HT-29 (cell line): ENCODE measurements around the gene SMC1B. TPM values are rescaled to one million over a fixed set of nuclear protein-coding genes. Genes with fewer than 3 reads are reported as not detected.
"Not testable (repeated sequence)": the region's sequence is repeated elsewhere in the genome, so short reads cannot be mapped to it uniquely, and the experiment has no call there.

Experiments
- DNase-seq: peaks from one replicate; pipeline ENCODE4 v3.0.0-alpha.2; 2015; ENCODE audit warnings: low spot score
- total RNA-seq: library from RNA; depleted of rRNA; stranded (reverse); fragments of >200 nt; shearing (Covaris generic); gene quantifications from 2 replicates; pipeline ENCODE4 v1.2.3, GENCODE V29; 2014

SMC1B gene
- total RNA-seq, 1 experiment from 2014 or later, result not detected

DNA sequence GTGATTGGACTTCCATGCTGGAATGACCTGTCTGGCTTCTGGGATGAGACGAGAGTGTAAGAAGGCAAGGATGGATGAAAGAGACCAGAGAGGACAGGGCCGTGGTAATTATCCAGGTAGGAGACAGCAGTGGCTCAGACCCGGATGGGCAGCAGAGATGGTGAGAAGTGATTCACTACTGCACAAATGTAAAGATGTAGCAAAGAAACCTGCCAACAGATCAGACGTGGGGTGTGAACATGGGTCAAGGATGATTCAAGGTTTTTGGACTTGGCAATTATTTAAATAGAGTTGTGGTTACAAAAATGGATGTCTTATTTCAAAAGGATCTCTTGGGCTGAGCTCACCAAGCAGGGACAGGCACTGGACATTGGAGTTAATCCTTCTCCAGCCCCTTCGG lies 32.8 kb upstream of the SMC1B start:
- no peak for DNase-seq

DNA sequence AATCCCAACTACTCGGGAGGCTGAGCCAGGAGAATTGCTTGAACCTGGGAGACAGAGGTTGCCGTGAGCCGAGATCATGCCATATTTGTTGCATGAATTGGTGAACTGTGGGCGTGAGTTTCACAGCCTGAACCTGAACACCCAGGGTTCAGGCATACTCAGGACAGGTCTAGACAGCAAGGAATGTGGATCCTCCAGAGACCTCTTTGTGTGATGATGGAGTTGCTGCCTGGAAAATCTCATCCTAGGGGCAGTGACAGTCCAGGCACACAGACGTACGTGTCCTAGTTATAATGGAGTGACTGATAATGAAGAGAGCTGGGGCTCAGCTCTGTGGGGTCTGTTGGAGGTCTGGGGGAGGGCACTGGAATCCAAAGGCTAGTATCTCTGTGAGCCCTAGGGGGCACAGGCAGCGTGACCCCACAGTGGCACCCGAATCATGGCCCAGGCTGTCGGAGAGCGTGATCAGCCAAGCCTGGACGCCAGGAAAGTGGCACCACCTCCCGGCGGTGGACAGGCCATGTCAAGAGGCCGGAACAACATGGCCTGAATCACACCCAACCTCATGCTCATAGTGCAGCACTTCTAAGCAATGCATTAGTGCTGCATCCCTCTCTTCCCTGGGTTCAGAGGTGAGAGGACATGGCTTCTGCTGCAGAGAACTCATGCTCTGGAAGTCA lies 31.8 kb upstream of the SMC1B start:
- no peak for DNase-seq

DNA sequence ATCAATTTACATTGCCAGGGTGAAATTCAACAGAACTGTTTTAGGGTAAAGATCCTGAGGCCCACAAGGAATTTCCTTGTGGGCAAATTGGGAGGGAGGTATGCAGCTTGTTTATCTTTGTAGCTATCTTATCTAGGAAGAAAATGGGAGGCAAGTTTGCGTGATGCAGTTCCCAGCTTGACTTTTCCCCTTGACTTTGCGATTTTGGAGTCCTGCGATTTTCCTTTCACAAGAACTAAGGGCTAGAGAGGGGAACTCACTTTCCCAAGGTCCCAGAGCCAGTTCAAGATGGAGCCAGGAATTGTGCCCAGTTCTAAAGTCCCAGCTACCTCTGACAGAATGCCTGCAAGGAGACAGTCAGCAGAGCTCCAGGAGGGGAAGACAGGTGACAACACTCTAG lies 30.8 kb upstream of the SMC1B start:
- no peak for DNase-seq

DNA sequence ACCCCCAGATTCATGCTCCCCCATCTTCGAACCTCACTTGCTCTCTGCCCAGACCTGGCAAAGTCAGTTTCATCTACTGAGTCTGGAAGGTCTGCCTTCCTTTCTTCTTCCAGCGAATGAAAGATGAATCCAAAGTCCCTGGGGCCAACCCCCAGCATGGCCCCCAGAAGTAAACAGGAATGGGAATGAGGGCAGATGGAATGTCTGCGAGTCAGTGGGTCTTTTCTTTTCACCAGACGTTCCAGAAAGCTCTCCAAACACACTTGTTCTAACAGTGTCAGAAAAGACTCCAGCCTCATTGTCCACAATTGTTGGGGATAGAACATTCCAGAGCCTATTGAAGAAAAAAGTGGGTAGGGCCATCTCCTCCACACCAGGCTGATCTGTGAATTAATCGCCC lies 28.7 kb upstream of the SMC1B start:
- no peak for DNase-seq

DNA sequence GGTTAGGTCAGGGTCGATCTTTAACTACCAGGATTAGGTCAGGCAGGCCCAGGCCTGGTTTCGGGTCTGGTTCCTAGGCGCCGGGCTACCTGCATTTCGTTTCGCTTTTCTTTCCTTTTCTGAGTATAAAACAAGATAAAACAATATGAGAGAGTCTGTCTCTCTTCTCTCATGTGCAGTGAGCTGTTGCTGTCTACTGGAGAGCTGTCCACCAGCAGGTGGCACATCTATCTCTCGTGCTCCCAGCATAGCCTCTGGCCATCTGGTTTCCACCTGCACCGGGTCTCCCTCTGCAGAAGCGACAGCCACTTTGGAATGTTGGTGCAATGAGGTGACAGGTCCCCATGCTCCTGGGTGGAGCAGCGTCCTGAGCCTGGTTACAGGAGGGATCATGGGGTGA lies 27.7 kb upstream of the SMC1B start:
- peak; percentile 74 for DNase-seq

DNA sequence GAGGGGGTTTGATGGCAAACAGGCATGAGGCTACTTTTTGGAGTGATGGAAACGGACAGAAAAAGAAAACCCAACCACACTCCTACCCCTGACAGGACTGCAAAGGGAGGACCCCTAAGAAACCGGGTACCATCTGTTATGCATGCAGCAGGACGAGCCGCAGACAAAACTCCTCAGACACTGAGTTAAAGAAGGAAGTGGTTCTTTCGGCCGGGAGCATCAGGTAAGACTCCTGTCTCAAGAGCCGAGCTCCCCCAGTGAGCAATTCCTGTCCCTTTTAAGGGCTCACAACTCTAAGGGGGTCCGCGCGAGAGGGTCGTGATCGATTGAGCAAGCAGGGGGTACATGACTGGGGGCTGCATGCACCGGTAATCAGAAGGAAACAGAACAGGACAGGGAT lies 27.3 kb upstream of the SMC1B start:
- DNase-seq, result peak; percentile 10

DNA sequence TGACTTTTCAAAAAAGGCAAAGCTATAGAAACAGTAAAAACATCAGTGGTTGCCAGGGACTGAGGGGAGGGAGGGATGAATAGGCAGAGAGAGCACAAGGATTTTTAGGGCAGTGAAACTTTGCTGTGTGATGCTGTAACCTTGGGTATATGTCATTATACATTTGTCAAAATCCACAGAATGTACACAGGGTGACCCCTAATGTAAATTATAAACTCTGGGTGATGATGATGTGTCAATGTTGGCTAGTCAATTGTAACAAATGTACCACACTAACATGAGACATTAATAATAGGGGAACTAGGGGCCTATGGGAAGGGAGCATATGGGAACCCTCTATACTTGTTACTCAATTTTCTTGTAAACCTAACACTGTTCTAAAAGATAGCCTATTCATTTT lies 24.9 kb upstream of the SMC1B start:
- DNase-seq, result no peak

DNA sequence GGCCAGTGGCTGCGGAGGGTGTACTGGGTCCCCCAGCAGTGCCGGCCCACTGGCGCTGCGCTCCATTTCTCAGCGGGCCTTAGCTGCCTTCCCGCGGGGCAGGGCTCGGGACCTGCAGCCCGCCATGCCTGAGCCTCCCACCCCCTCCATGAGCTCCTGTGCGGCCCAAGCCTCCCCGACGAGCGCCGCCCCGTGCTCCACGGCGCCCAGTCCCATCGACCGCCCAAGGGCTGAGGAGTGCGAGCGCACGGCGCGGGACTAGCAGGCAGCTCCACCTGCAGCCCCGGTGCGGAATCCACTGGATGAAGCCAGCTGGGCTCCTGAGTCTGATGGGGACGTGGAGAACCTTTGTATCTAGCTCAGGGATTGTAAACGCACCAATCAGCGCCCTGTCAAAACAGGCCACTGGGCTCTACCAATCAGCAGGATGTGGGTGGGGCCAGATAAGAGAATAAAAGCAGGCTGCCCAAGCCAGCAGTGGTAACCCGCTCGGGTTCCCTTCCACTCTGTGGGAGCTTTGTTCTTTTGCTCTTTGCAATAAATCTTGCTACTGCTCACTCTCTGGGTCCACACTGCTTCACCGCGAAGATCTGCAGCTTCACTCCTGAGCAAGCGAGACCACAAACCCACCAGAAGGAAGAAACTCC lies 23.6 kb upstream of the SMC1B start:
- not testable (repeated sequence) for DNase-seq

DNA sequence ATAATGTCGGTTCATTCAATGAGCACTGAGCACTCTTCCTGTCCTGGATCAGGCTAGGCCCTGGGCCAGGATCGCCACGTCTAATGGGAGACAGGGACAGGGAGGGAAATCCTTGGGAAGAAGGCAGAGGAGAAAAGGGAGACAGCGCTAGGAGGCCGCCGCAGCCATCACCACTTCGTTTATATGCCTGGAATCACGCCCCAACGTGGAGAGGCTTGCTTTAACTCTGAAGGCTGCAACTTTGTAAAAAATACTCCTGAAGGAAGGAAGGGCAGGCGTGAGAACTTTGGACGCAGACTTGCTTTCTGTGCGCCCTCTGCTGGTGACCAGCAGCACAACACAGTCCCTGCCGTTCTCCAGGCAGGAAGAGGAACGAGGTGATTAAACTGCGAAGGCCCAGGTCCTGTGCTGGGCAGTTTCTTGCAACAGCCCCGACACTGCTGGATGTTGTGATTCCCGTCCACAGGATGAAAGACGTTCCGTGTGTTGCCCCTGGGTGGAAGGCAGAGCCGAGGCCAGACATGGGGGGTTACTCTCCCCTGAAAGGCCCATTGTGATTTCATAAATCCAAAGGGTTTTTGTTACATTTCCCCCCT lies 22.2 kb upstream of the SMC1B start:
- DNase-seq, result peak; percentile 80

DNA sequence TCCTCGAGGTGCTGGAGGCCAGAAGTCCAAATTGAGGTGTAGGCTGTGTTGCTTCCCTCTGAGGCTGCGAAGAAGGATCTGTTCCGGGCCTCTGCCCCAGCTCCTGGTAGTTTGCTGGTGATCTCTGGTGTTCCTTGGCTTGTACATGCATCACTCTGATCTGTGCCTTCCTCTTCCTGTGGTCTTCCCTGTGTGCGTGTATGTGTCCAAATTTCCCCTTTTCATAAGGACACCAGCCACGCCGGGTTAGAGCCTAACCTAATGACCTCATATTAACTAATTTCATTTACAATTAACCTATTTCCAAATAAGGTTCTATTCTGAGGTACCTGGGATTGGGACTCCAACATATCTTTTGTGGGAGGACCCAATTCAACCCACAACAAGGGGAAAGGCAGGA lies 21.6 kb upstream of the SMC1B start:
- no peak for DNase-seq

DNA sequence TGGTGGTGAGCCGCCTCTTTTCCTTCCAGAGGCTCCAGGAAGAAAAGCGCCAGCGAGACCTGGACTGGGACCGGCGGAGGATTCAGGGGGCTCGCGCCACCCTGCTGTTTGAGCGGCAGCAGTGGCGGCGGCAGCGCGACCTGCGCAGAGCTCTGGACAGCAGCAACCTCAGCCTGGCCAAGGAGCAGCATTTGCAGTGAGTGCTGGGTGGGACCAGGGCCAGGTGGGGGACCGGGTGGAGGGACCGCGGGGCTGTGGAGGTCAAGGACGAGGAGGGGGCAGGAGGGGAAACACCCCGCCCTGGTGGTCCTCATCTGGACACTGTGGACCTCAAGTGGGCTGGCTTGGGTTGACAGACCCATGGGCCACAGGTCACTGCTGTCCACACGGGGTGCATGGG lies 17.5 kb upstream of the SMC1B start:
- DNase-seq, result no peak

DNA sequence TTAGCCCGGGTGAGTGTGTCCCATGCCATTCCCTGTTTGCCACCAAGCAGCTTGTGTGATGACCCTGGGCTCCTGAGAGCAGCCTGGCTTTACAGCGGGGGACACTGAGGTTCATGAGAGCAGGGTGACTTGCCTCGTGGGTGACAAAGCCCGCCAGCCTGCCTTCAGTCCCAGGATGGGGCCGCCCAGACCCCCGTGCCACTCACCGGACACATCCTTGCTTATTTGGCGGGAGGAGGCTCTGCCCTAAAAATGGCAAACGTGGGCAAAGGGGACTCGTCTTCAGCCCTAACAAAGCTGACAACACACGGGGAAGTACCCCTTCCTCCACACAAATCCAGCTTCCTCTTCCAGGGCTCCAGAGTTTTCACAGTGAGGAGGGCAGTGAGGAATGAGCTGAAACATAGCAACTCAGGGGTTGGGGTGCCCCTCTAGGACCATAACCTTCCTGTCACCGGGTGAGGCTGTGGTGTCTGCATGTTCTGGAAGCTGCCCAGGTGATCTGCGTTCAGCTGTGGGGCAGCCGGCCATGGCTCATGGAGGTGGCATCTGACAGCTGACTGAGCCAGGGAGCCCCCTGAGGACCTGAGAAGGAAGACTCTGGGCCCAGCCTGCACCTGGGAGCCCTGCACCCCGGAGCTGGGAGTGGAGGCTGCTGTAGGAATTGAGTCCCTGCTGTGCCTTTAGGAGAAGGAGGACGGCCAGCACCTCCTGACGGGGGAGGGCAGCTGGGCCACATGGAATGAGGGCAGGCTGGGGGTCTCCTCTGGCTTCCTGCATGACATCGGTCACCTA lies 16.8 kb upstream of the SMC1B start:
- no peak for DNase-seq

DNA sequence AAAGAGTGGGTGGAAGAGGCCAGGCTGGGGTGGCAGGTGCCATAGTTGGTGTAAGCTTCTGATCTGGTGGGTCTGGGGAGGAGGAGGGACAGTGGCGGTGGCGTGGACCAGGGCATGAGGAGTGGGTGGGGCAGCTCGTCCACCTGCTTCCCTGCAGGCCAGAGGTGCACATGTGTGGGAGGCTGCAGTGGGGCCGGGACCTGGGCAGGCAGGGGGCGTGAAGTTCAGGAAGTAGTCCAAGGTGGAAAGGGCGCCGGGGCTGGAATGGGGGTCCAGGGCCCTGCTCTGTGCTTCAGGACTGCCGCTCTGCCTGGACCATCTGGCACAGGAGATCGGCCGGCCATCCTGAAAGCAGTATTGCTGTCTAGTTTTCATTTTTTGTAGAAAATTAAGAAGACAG lies 16.0 kb upstream of the SMC1B start:
- DNase-seq, result no peak

DNA sequence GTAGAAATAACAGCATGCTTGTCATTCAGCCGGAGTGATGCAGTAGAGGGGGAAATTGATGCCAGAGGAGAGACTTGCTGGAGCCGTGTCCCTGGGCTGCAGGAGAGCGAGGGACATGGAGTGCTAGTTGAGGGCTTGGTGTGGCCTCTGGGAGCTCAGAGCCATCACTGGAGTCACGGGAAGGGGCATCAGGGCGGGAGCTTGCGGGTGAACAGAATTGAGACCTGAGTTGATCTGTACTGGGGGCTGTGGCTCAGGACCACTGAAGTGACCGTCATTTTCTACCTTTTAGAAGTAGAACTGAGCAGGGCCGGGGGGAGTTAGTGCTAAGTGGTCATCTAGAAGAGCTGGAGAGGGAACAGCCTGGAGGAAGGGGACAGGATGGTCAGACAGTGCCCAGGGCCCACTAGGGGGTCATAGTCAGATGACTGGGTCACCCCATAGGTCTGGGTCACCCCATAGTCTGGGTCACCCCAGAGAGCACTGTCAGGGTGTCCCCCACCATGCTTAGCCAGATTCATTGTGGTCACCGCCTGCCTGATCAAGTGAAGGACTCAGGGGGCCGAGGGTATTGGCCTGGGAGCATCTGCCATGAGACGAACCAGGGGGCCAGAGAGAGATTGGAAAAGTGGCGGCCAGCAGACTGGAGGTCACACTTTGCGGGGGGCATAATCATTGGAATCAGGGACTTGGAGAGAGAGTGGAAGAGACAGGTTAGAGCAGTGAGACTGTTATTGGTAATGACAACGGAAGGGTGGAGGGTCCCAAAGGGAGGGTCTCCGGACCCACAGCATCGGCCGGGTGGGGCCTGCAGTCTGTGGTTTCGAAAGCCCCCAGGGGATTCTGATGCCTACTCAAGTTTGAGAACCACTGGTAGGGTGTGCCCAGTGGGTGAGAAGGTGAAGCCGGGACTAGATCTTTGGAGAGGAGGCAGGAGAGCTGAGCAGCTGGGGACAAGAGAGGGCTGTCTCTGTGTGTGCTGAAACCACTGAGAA lies 15.3 kb upstream of the SMC1B start:
- no peak for DNase-seq

DNA sequence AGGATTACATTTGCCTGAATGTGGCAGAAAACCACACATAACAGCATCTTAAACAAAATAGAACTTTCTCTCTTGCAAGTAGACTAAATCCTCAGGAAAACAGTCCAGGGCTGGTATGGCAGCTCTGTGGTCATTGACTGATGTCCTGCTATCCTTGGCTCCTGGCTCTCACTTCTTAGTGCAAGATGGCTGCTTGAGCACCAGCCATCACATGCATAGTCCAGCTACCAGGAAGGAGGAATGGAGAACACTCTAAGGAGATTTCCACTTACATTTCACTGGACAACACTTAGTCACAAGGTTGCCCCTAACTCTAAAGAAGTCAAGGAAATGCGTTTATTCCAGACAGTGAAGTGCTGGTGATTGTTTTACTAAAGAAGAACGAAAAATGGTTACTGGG lies 13.7 kb upstream of the SMC1B start:
- DNase-seq, result no peak

DNA sequence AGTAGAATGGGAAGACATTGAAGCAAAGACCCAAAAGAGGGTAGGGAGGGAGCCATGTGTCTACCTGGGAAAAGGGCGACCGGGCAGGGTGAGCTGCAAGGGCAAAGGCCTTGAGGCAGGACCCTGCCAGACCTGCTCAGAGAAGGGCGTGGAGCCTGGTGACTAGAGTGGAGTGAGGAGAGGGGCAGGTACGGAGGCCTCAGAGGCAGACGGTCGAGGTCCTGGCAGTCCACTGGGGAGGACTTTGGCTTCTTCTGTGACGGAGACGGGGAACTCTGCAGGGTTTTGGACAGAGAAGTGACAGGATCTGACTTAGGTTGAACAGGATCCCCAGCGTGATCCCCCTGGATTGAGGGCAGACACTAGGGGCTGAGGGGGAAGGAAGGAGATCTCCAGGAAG lies 13.0 kb upstream of the SMC1B start:
- DNase-seq, result no peak

DNA sequence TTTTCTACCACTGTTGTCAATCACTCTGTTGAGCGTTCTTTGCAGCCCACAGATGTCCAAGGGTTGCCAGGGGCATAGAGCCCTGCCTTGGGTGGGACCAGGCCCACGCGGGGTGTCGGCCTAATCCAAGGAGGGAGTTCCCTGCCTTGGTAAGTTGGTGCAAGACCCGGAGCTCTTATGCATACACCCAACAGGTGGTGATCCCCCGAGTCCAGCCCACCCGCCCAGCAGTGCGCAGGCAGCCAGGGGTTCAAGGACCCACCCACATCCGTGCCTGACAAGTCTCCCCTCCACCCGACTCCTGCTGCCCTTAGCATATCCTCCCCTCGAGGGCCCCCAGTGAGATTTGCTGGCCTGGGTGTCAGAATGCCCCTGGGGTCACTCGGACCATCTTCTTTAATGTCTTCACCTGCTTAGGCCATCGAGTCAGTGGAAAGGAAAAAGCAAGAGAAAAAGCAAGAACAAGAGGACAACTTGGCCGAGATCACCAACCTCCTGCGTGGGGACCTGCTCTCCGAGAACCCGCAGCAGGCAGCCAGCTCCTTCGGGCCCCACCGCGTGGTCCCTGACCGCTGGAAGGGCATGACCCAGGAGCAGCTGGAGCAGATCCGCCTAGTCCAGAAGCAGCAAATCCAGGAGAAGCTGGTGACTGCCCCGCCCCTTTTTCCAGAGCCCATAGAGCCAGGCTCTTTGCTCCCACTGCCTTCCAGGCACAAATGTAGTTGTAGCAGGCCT lies 12.3 kb upstream of the SMC1B start:
- DNase-seq, result no peak

DNA sequence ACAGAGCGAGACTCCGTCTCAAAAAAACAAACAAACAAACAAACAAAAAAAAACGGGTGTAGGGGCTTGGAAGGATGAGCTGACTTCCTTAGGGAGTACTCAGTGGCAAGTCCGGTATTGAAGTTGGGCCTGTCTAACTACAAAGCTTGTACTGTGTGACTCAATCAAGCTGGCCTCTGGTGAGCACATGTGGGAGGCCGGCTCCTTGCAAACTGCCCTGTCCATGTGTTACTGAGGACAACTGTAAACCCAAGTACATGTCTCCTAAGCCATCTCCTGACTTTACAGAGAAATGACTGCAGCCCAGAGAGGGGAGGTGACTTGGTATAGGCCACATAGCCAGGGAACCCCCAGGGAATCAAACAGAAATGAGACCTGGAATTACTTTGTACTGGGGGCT lies 11.7 kb upstream of the SMC1B start:
- no peak for DNase-seq

DNA sequence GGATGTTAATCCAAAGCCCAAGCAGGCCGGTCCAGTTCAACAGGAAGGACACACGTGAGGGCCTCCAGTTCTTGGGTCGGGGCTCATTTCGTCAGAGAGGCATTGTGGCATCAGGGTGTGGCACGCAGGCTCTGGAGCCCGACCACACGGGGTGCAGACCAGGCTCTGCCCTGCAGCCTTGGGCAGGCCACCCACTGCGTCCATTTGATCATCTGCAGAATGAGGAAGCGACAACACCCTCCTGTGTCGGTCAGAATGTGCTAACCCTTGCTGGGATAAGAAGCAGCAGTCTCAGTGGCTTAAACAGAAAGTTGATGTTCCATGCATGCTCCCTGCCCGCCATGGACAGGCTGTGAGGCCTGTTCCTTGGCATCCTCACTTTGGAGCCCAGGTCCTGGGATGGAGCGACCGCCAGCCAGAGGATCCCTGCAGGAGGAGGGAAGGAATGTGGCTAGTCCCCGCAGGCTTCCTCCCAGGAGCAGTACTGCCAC lies 10.9 kb upstream of the SMC1B start:
- DNase-seq, result no peak

DNA sequence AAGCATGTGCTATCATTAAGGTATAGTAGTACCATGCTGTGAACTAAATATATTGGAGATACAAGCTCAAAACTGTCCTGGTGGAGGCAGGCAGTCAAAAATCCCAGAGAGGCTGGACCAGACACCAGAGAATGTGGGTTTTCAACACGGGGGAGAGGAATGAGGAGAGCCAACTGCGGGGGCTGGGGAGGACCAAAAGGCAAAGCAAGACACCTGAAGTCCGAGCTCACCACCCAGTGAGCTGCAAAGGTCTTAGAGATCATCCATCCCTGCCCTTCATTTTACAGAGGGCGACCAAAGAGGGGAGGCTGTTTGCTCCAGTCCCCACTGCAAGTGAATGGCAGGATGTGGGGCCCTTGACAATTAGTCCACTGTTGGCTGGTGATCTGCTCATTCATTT lies 10.1 kb upstream of the SMC1B start:
- no peak for DNase-seq
